GM12878 (cell line): ENCODE data around the gene NPW.

ENCODE experiments used
- MAX ChIP-seq: IDR thresholded peaks from 2 replicates; pipeline ENCODE4 v1.6.1; 2012; ENCODE audit warnings: low read depth, low read length, improper control_type of control experiment
- TF ChIP-seq, protein P1 (sequence below): IDR thresholded peaks from 2 replicates; pipeline ENCODE4 v1.6.1; 2011; ENCODE audit warnings: mild to moderate bottlenecking, low read depth, low read length, moderate library complexity; ENCODE audit not compliant: insufficient replicate concordance

- TF ChIP-seq, protein P1, sequence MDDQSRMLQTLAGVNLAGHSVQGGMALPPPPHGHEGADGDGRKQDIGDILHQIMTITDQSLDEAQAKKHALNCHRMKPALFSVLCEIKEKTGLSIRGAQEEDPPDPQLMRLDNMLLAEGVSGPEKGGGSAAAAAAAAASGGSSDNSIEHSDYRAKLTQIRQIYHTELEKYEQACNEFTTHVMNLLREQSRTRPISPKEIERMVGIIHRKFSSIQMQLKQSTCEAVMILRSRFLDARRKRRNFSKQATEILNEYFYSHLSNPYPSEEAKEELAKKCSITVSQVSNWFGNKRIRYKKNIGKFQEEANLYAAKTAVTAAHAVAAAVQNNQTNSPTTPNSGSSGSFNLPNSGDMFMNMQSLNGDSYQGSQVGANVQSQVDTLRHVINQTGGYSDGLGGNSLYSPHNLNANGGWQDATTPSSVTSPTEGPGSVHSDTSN = no peak
- no peak for TF ChIP-seq MAX
Measured at GRCh38 chr16:2053897-2054296, 34.3 kb downstream of the NPW start.
